H1 (cell line): ENCODE data around the gene TBC1D22A. TPM values are rescaled to one million over a fixed set of nuclear protein-coding genes. Genes with fewer than 3 reads are reported as not detected.

Experiments used
- CTCF ChIA-PET: fragments of 300-600 bp; sonication (Branson Sonifier 250); formaldehyde crosslinking; loops from one replicate; lab custom pipeline; 2021; ENCODE audit not compliant: partially characterized antibody; lab: Charles Lee
- POLR2A ChIA-PET: fragments of 300-600 bp; sonication (Branson Sonifier 250); formaldehyde crosslinking; loops from one replicate; lab custom pipeline; 2021; ENCODE audit warnings: inconsistent platforms; ENCODE audit not compliant: partially characterized antibody; lab: Charles Lee
- DNase-seq, 2 experiments: peaks; one replicate each; pipeline versions ENCODE4 v3.0.0 to v3.0.0-alpha.2; 2010 to 2022; ENCODE audit warnings: low spot score in 2 of 2, low read depth in 1 of 2, mixed read lengths in 1 of 2
- FAIRE-seq: peaks from 2 replicates; lab custom pipeline; 2011; peaks lifted over from hg19 to GRCh38; lab: Jason Lieb, UNC
- H2AFZ ChIP-seq: 2 replicates; pipeline ENCODE4 v1.8.1; 2012; ENCODE audit warnings: low read length, inconsistent platforms
- H2AK5ac ChIP-seq: 2 replicates; pipeline ENCODE4 v1.6.1; 2013; ENCODE audit warnings: low read depth, low read length
- H2BK120ac ChIP-seq: replicated peaks from 2 replicates; pipeline ENCODE3; 2013; ENCODE audit warnings: low read depth, low read length, inconsistent platforms
- H2BK12ac ChIP-seq: 2 replicates; pipeline ENCODE4 v1.6.1; 2013; ENCODE audit warnings: low read depth, low read length
- H2BK15ac ChIP-seq: 2 replicates; pipeline ENCODE4 v1.6.1; 2013; ENCODE audit warnings: low read length
- H2BK20ac ChIP-seq: 2 replicates; pipeline ENCODE4 v1.6.1; 2013; ENCODE audit warnings: low read length
- H2BK5ac ChIP-seq: 2 replicates; pipeline ENCODE4 v1.6.1; 2013; ENCODE audit warnings: low read depth, low read length
- H3K14ac ChIP-seq: 2 replicates; pipeline ENCODE4 v1.6.1; 2013; ENCODE audit warnings: inconsistent platforms; ENCODE audit not compliant: insufficient read length
- H3K18ac ChIP-seq: 2 replicates; pipeline ENCODE4 v1.6.1; 2013; ENCODE audit warnings: low read length; ENCODE audit errors: extremely low read depth
- H3K23ac ChIP-seq: 2 replicates; pipeline ENCODE4 v1.6.1; 2013; ENCODE audit warnings: inconsistent platforms; ENCODE audit not compliant: insufficient read length
- H3K23me2 ChIP-seq: 2 replicates; pipeline ENCODE4 v1.6.1; 2013; ENCODE audit warnings: low read depth, low read length
- H3K27ac ChIP-seq: 2 replicates; pipeline ENCODE4 v1.6.1; 2011; ENCODE audit warnings: low read depth, low read length, inconsistent platforms
- H3K27me3 ChIP-seq, 4 experiments: replicated peaks in 1 of 4; 1 replicate in 1 of 4; 2 replicates in 3 of 4; pipeline versions ENCODE4 v1.6.1 to v1.8.1; 2011 to 2013; ENCODE audit warnings: low read length in 3 of 4, mild to moderate bottlenecking in 3 of 4, inconsistent platforms in 2 of 4, mixed read lengths in 2 of 4, moderate library complexity in 1 of 4; ENCODE audit not compliant: control insufficient read depth in 3 of 4, insufficient read depth in 3 of 4; ENCODE audit errors: extremely low read depth in 1 of 4
- H3K36me3 ChIP-seq, 4 experiments: 2 replicates each; pipeline versions ENCODE4 v1.6.1 to v1.8.1; 2011 to 2013; ENCODE audit warnings: mild to moderate bottlenecking in 4 of 4, low read length in 3 of 4, moderate library complexity in 2 of 4, control low read depth in 1 of 4, inconsistent platforms in 1 of 4; ENCODE audit not compliant: insufficient read depth in 4 of 4, control insufficient read depth in 2 of 4
- H3K4ac ChIP-seq: replicated peaks from 2 replicates; pipeline ENCODE3; 2013; ENCODE audit warnings: low read length, low read depth, mixed read lengths, inconsistent platforms; ENCODE audit not compliant: insufficient read length
- H3K4me1 ChIP-seq, 4 experiments: replicated peaks in 1 of 4; 1 replicate in 1 of 4; 2 replicates in 3 of 4; pipeline versions ENCODE4 v1.6.1 to v1.8.1; 2011 to 2013; ENCODE audit warnings: low read length in 3 of 4, inconsistent platforms in 2 of 4, mixed read lengths in 1 of 4; ENCODE audit not compliant: insufficient read depth in 4 of 4, control insufficient read depth in 3 of 4
- H3K4me2 ChIP-seq, 2 experiments: 2 replicates each; pipeline versions ENCODE4 v1.6.1 to v1.8.1; 2011 to 2013; ENCODE audit warnings: low read depth in 2 of 2, low read length in 2 of 2, control low read depth in 1 of 2, inconsistent platforms in 1 of 2, mild to moderate bottlenecking in 1 of 2; ENCODE audit not compliant: insufficient read depth in 1 of 2
- H3K4me3 ChIP-seq, 4 experiments: fragments of 200-600, 300-600 bp in 1 of 4; sonication (generic), shearing (Covaris generic), sonication (Bioruptor Twin) in 1 of 4; 2 replicates each; pipeline versions ENCODE4 v1.5.1 to v1.8.1; 2011 to 2016; ENCODE audit warnings: low read length in 4 of 4, low read depth in 3 of 4, control low read depth in 2 of 4, inconsistent platforms in 2 of 4, mild to moderate bottlenecking in 2 of 4, mixed read lengths in 1 of 4, moderate library complexity in 1 of 4; ENCODE audit not compliant: insufficient read depth in 2 of 4; ENCODE audit errors: extremely low read depth in 1 of 4
- H3K56ac ChIP-seq: replicated peaks from 2 replicates; pipeline ENCODE3; 2013; ENCODE audit warnings: low read depth, mild to moderate bottlenecking, mixed read lengths, low read length, inconsistent platforms; ENCODE audit not compliant: insufficient read length
- H3K79me1 ChIP-seq: 2 replicates; pipeline ENCODE4 v1.6.1; 2013; ENCODE audit warnings: low read depth, low read length, control low read depth
- H3K79me2 ChIP-seq, 2 experiments: 2 replicates each; pipeline versions ENCODE4 v1.6.1 to v1.8.1; 2012 to 2013; ENCODE audit warnings: low read length in 2 of 2, mild to moderate bottlenecking in 2 of 2, inconsistent platforms in 1 of 2; ENCODE audit not compliant: insufficient read depth in 2 of 2, control insufficient read depth in 1 of 2
- H3K9ac ChIP-seq, 4 experiments: replicated peaks in 1 of 4; 1 replicate in 1 of 4; 2 replicates in 3 of 4; pipeline versions ENCODE4 v1.6.1 to v1.8.1; 2011 to 2013; ENCODE audit warnings: low read depth in 3 of 4, low read length in 3 of 4, control low read depth in 2 of 4, mild to moderate bottlenecking in 2 of 4, moderate library complexity in 2 of 4, inconsistent platforms in 1 of 4; ENCODE audit errors: extremely low read depth in 1 of 4
- H3K9me3 ChIP-seq, 2 experiments: 2 replicates each; pipeline versions ENCODE4 v1.6.1 to v1.8.1; 2012 to 2013; ENCODE audit warnings: mild to moderate bottlenecking in 2 of 2, moderate library complexity in 2 of 2, control low read depth in 1 of 2, inconsistent platforms in 1 of 2, low read depth in 1 of 2, low read length in 1 of 2, mixed read lengths in 1 of 2; ENCODE audit not compliant: insufficient read depth in 2 of 2
- H4K20me1 ChIP-seq, 2 experiments: replicated peaks in 1 of 2; 2 replicates each; pipeline versions ENCODE3 to v1.8.1; 2011 to 2013; ENCODE audit warnings: inconsistent platforms in 2 of 2, low read length in 2 of 2, mild to moderate bottlenecking in 1 of 2; ENCODE audit not compliant: insufficient read depth in 2 of 2, control insufficient read depth in 1 of 2
- H4K5ac ChIP-seq: 2 replicates; pipeline ENCODE4 v1.6.1; 2013; ENCODE audit warnings: low read length, low read depth, mixed read lengths, inconsistent platforms; ENCODE audit not compliant: insufficient read length
- H4K8ac ChIP-seq: 2 replicates; pipeline ENCODE4 v1.8.0; 2013; ENCODE audit warnings: mild to moderate bottlenecking, moderate library complexity, low read length, inconsistent platforms; ENCODE audit not compliant: insufficient read depth; ENCODE audit errors: extremely low read depth
- H4K91ac ChIP-seq: replicated peaks from 2 replicates; pipeline ENCODE3; 2013; ENCODE audit warnings: low read length, mixed read lengths, inconsistent platforms; ENCODE audit not compliant: insufficient read length
- BACH1 ChIP-seq: IDR thresholded peaks from 2 replicates; pipeline ENCODE4 v1.6.1; 2012; ENCODE audit warnings: low read length, improper control_type of control experiment
- CBX8 ChIP-seq: fragments of 300-800, 300-1000 bp; sonication (generic); IDR thresholded peaks from 2 replicates; pipeline ENCODE4 v1.7.1; 2016; ENCODE audit warnings: low read depth, low read length, borderline replicate concordance
- CHD1 ChIP-seq: IDR thresholded peaks from 2 replicates; pipeline ENCODE4 v1.6.1; 2012; ENCODE audit warnings: low read depth, low read length, improper control_type of control experiment
- CHD2 ChIP-seq: IDR thresholded peaks from 2 replicates; pipeline ENCODE4 v1.6.1; 2012; ENCODE audit warnings: low read length, improper control_type of control experiment
- FOSL1 ChIP-seq: IDR thresholded peaks from 2 replicates; pipeline ENCODE4 v1.6.1; 2011; ENCODE audit warnings: mild to moderate bottlenecking, low read depth, low read length, moderate library complexity; ENCODE audit not compliant: insufficient read depth
- GABPA ChIP-seq: IDR thresholded peaks from 2 replicates; pipeline ENCODE4 v1.6.1; 2011; ENCODE audit warnings: mild to moderate bottlenecking, low read length, moderate library complexity, borderline replicate concordance; ENCODE audit not compliant: insufficient read depth
- HDAC2 ChIP-seq, 2 experiments: fragments of 300-600 bp in 1 of 2; sonication (generic) in 1 of 2; IDR thresholded peaks; 2 replicates each; pipeline ENCODE4 v1.6.1; 2011 to 2012; ENCODE audit warnings: low read depth in 2 of 2, low read length in 2 of 2, mild to moderate bottlenecking in 2 of 2, moderate library complexity in 2 of 2, borderline replicate concordance in 1 of 2, inconsistent platforms in 1 of 2
- HDAC6 ChIP-seq: IDR thresholded peaks from one replicate; pipeline ENCODE4 v1.7.1; 2012; ENCODE audit warnings: low read depth, mild to moderate bottlenecking, inconsistent platforms, low read length, moderate library complexity
- POU5F1 ChIP-seq: IDR thresholded peaks from 2 replicates; pipeline ENCODE4 v1.6.1; 2011; ENCODE audit warnings: low read depth, mild to moderate bottlenecking, low read length, moderate library complexity
- RBBP5 ChIP-seq: IDR thresholded peaks from 2 replicates; pipeline ENCODE4 v1.7.1; 2012; ENCODE audit warnings: low read depth, mild to moderate bottlenecking, inconsistent platforms, low read length, moderate library complexity, borderline replicate concordance
- SP1 ChIP-seq: IDR thresholded peaks from 2 replicates; pipeline ENCODE4 v1.6.1; 2011; ENCODE audit warnings: low read depth, low read length
- SP2 ChIP-seq: IDR thresholded peaks from 2 replicates; pipeline ENCODE4 v1.6.1; 2012; ENCODE audit warnings: mild to moderate bottlenecking, low read length, inconsistent platforms
- SUZ12 ChIP-seq: fragments of 200-600 bp; sonication (generic); IDR thresholded peaks from 2 replicates; pipeline ENCODE4 v1.6.1; 2012; ENCODE audit warnings: mild to moderate bottlenecking, inconsistent platforms, low read length, moderate library complexity, mixed read lengths
- TAF1 ChIP-seq: IDR thresholded peaks from 2 replicates; pipeline ENCODE4 v1.6.1; 2011; ENCODE audit warnings: mild to moderate bottlenecking, low read depth, low read length
- TBP ChIP-seq: IDR thresholded peaks from 2 replicates; pipeline ENCODE4 v1.6.1; 2011; ENCODE audit warnings: low read depth, low read length, improper control_type of control experiment
- YY1 ChIP-seq: IDR thresholded peaks from 2 replicates; pipeline ENCODE4 v1.6.1; 2011; ENCODE audit warnings: low read depth, mild to moderate bottlenecking, low read length
- WGBS, 2 experiments: shearing (Covaris generic) in 1 of 2; methylation state at CpG; one replicate each; pipeline versions ENCODE4 v1.1.6 to v1.1.7; 2013 to 2015; ENCODE audit warnings: low lambda C conversion rate in 2 of 2, mixed read lengths in 2 of 2, inconsistent platforms in 1 of 2, low coverage in 1 of 2, missing lambda C conversion rate in 1 of 2; ENCODE audit not compliant: insufficient replicate concordance in 2 of 2, insufficient coverage in 1 of 2, insufficient read length in 1 of 2; ENCODE audit errors: extremely low coverage in 1 of 2, missing lambda C conversion rate in 1 of 2; 5-methylcytosine and 5-hydroxymethylcytosine counted together
- polyA plus RNA-seq, 7 experiments: library from polyadenylated mRNA; depleted of rRNA in 3 of 7; stranded (reverse) in 5 of 7; unstranded in 2 of 7; fragments of >200 nt in 5 of 7; fragments of 200-250 nt in 2 of 7; gene quantifications; 1 replicate in 5 of 7; 2 replicates in 1 of 7; 4 replicates in 1 of 7; pipeline versions ENCODE4 v1.2.1 to v1.2.3, GENCODE V29; 2011 to 2013; ENCODE audit warnings: missing spikeins in 2 of 7, mixed read lengths in 2 of 7
- total RNA-seq: library from RNA; stranded (reverse); fragmentation: NEBNext Ultra II Directional; extraction: Animal tissue kit (Norgen Biotek cat#: 25700); gene quantifications from 2 replicates; pipeline ENCODE4 v1.2.1, GENCODE V29; 2021

Gene TBC1D22A
- total and polyA plus RNA-seq, 2 of the 8 experiments (the other 6 are each of a cell fraction or from before 2014, with no cell fraction given) = 11.9 to 18.4 TPM

DNA sequence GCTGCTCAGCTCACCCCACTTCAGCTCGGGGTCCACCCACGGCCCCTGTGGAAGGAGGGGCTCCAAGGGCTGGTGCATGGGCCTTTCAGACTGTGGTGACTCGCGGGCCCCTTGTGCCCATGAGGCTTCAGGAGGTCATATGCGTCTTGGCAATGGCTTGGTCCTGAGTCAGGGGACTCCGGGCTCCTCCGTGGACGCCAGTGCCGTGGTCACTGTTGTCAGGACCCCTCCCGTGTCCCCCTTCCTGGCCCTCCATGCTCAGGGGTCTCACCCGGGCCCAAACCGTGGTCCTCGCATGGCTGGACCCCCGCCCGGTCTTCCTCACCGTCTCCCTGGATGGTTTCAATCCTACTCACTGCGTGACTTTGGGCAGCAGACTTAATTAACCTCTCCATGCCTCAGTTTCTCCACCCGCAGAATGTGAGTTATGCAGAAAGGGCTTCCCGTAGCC is 436.4 kb downstream of the TBC1D22A start:
- DNase-seq (peak in 1 of 2 experiments; percentile 13), FAIRE-seq (no peak)
- Histone ChIP-seq H3K18ac (no peak overlapping the region), H2AFZ (no peak overlapping the region), H3K4me1 (no peaks in the 10 kb centered on the region), H3K79me1 (no peaks in the 10 kb centered on the region), H2AK5ac (no peak overlapping the region), H3K23ac (no peak overlapping the region), H3K79me2 (no peaks in the 10 kb centered on the region), H3K36me3 (no peaks in the 10 kb centered on the region; a peak in 1 of 8 replicates), H4K20me1 (no peaks in the 10 kb centered on the region), H4K91ac (no peak overlapping the region), H3K9ac (no peak overlapping the region), H3K27me3 (no peaks in the 10 kb centered on the region), H3K4me3 (no peak overlapping the region), H2BK12ac (no peak overlapping the region), H3K27ac (no peak overlapping the region), H3K23me2 (no peaks in the 10 kb centered on the region), H3K4ac (no peak overlapping the region), H4K5ac (no peak overlapping the region), H4K8ac (no peak overlapping the region), H2BK120ac (no peak overlapping the region), H3K56ac (no peak overlapping the region), H3K9me3 (peaks cover 62 to 97% of the 10 kb centered on the region in 2 experiments), H3K4me2 (no peak overlapping the region), H2BK20ac (no peak overlapping the region), H2BK15ac (no peak overlapping the region), H2BK5ac (no peak overlapping the region), H3K14ac (no peak overlapping the region)
- POLR2A ChIA-PET = no interaction called here
- CTCF ChIA-PET = no interaction called here
- WGBS, 2 experiments = 93% methylated on average over 19 of the region's 19 CpGs; no CpG with 5 or more reads in 1 of the 2 experiments
- TF ChIP-seq GABPA (no peak), CHD2 (no peak), TAF1 (no peak), BACH1 (no peak), HDAC2 (IDR thresholded peaks at IDR 0.05; ENCODE audit: borderline replicate concordance in 1 of 2, low read depth in 2 of 2, low read length in 2 of 2) (no peak), POU5F1 (no peak), CHD1 (no peak), SUZ12 (no peak), CBX8 (no peak), TBP (no peak), FOSL1 (no peak), HDAC6 (no peak), SP2 (no peak), SP1 (no peak), YY1 (no peak), RBBP5 (no peak)
